CD8-positive, alpha-beta memory T cell (primary cell): ENCODE measurements around the gene A1BG. TPM values are rescaled to one million over a fixed set of nuclear protein-coding genes. Genes with fewer than 3 reads are reported as not detected.

Experiments
- CTCF ChIA-PET: fragments of 350-600 bp; sonication (Branson Sonifier 250); formaldehyde crosslinking; loops from one replicate; lab custom pipeline; 2021; ENCODE audit warnings: antibody characterized with exemption; lab: Charles Lee
- POLR2A ChIA-PET: fragments of 350-600 bp; sonication (Branson Sonifier 250); formaldehyde crosslinking; loops from one replicate; lab custom pipeline; 2021; ENCODE audit warnings: antibody characterized with exemption; lab: Charles Lee
- DNase-seq, 5 donors: peaks; one replicate each; pipeline versions ENCODE4 v3.0.0 to v3.0.0-alpha.2; 2020 to 2022; ENCODE audit warnings: mixed read lengths in 1 of 5
- H3K27ac ChIP-seq: one replicate; pipeline ENCODE4 v1.7.0; 2013; ENCODE audit warnings: low read depth, mild to moderate bottlenecking, low read length, moderate library complexity
- H3K27me3 ChIP-seq: 2 replicates; pipeline ENCODE4 v1.7.0; 2013; ENCODE audit warnings: low read length, mild to moderate bottlenecking; ENCODE audit not compliant: insufficient read depth, poor library complexity, severe bottlenecking
- H3K36me3 ChIP-seq: 2 replicates; pipeline ENCODE4 v1.7.0; 2013; ENCODE audit warnings: mild to moderate bottlenecking, low read length, moderate library complexity; ENCODE audit not compliant: insufficient read depth
- H3K4me1 ChIP-seq: 2 replicates; pipeline ENCODE4 v1.7.0; 2013; ENCODE audit warnings: mild to moderate bottlenecking, low read length, moderate library complexity; ENCODE audit not compliant: insufficient read depth
- H3K4me3 ChIP-seq: 2 replicates; pipeline ENCODE4 v1.7.0; 2013; ENCODE audit warnings: mild to moderate bottlenecking, low read length
- H3K9me3 ChIP-seq: 2 replicates; pipeline ENCODE4 v1.7.0; 2013; ENCODE audit warnings: mild to moderate bottlenecking, low read length
- H3K27ac Mint-ChIP-seq, 8 donors: one replicate each; pipeline ENCODE4 v1.8.0; 2020 to 2021; ENCODE audit warnings: mixed read lengths in 8 of 8, mild to moderate bottlenecking in 6 of 8, inconsistent platforms in 3 of 8, moderate library complexity in 3 of 8
- H3K27me3 Mint-ChIP-seq, 2 donors: one replicate each; pipeline ENCODE4 v1.8.0; 2020 to 2021; ENCODE audit warnings: mixed read lengths in 2 of 2, mild to moderate bottlenecking in 1 of 2, moderate library complexity in 1 of 2
- H3K36me3 Mint-ChIP-seq, 3 donors: one replicate each; pipeline ENCODE4 v1.8.0; 2020 to 2021; ENCODE audit warnings: mixed read lengths in 3 of 3, inconsistent platforms in 1 of 3, mild to moderate bottlenecking in 1 of 3
- H3K4me1 Mint-ChIP-seq, 3 donors: one replicate each; pipeline ENCODE4 v1.8.0; 2020 to 2021; ENCODE audit warnings: mixed read lengths in 3 of 3, inconsistent platforms in 1 of 3, mild to moderate bottlenecking in 1 of 3
- H3K4me3 Mint-ChIP-seq, 7 donors: one replicate each; pipeline ENCODE4 v1.8.0; 2020 to 2021; ENCODE audit warnings: mixed read lengths in 7 of 7, mild to moderate bottlenecking in 6 of 7, moderate library complexity in 4 of 7, inconsistent platforms in 2 of 7
- H3K9me3 Mint-ChIP-seq, 5 donors: one replicate each; pipeline ENCODE4 v1.8.0; 2020 to 2022; ENCODE audit warnings: mixed read lengths in 5 of 5, mild to moderate bottlenecking in 3 of 5, moderate library complexity in 2 of 5, inconsistent platforms in 1 of 5
- polyA plus RNA-seq: library from polyadenylated mRNA; unstranded; fragments of 300-500 nt; fragmentation: Illumina TruSeq; gene quantifications from one replicate; pipeline ENCODE4 v1.2.3, GENCODE V29; 2021
- total RNA-seq, 2 experiments: library from RNA; stranded (reverse); gene quantifications; one replicate each; pipeline ENCODE4 v1.2.3, GENCODE V29; 2021

Gene A1BG
- total and polyA plus RNA-seq, 3 experiments from 2014 or later = 16.8 to 70.8 (median 18.1) TPM

GRCh38 chr19:58374200-58374599, 20.9 kb upstream of the A1BG start:
- Mint-ChIP-seq H3K9me3 (no peaks in the 10 kb centered on the region), H3K36me3 (no peaks in the 10 kb centered on the region), H3K27me3 (no peaks in the 10 kb centered on the region), H3K4me3 (peak overlapping the region in 1 of 7 donors; percentile 34), H3K4me1 (peaks cover 0 to 4% (median 0%) of the 10 kb centered on the region in 3 donors), H3K27ac (peak overlapping the region in 1 of 8 donors; percentile 67)
- no peak overlapping the region for H3K27ac ChIP-seq
- ChIA-PET CTCF (interaction anchor here (0.9 kb wide), 1 partner anchor 11 kb away, joined by 3 read pairs; the partner anchor contains the start of gene ZNF497), POLR2A (no interaction called here)
- no peaks in the 10 kb centered on the region for H3K36me3 ChIP-seq
- H3K4me3 ChIP-seq = no peak overlapping the region
- no peaks in the 10 kb centered on the region for H3K27me3 ChIP-seq
- DNase-seq = no peak
- H3K9me3 ChIP-seq = no peaks in the 10 kb centered on the region
- peaks cover under 1% of the 10 kb centered on the region for H3K4me1 ChIP-seq

- Histone ChIP-seq H3K27me3 (no peaks in the 10 kb centered on the region), H3K9me3 (no peaks in the 10 kb centered on the region), H3K4me1 (no peaks in the 10 kb centered on the region), H3K27ac (no peak overlapping the region), H3K36me3 (no peaks in the 10 kb centered on the region), H3K4me3 (no peak overlapping the region)
- ChIA-PET CTCF (interaction anchor here (1.1 kb wide), 1 partner anchor 9 kb away, joined by 4 read pairs; no protein-coding TSS in a partner anchor), POLR2A (no interaction called here)
- no peak for DNase-seq
- H3K4me3 Mint-ChIP-seq = no peak overlapping the region
- no peaks in the 10 kb centered on the region for H3K4me1 Mint-ChIP-seq
- H3K27ac Mint-ChIP-seq = no peak overlapping the region
- no peaks in the 10 kb centered on the region for H3K36me3 Mint-ChIP-seq
- H3K27me3 Mint-ChIP-seq = no peaks in the 10 kb centered on the region
- H3K9me3 Mint-ChIP-seq = no peaks in the 10 kb centered on the region
These were observed 19.2 kb upstream of the A1BG start for GRCh38 chr19:58372311-58373133.

GRCh38 chr19:58368561-58369360, 15.5 kb upstream of the A1BG start:
- Histone ChIP-seq H3K27me3 (no peaks in the 10 kb centered on the region), H3K4me3 (no peak overlapping the region), H3K9me3 (no peaks in the 10 kb centered on the region), H3K4me1 (no peaks in the 10 kb centered on the region), H3K27ac (no peak overlapping the region), H3K36me3 (no peaks in the 10 kb centered on the region)
- ChIA-PET POLR2A (no interaction called here), CTCF (no interaction called here)
- H3K9me3 Mint-ChIP-seq = no peaks in the 10 kb centered on the region
- DNase-seq = no peak
- no peaks in the 10 kb centered on the region for H3K4me1 Mint-ChIP-seq
- H3K27me3 Mint-ChIP-seq = no peaks in the 10 kb centered on the region
- H3K27ac Mint-ChIP-seq = no peak overlapping the region
- H3K4me3 Mint-ChIP-seq = no peak overlapping the region
- H3K36me3 Mint-ChIP-seq = no peaks in the 10 kb centered on the region

GRCh38 chr19:58367698-58368454, 14.6 kb upstream of the A1BG start:
- no peak overlapping the region for H3K4me3 ChIP-seq
- Mint-ChIP-seq H3K4me1 (peaks cover 0 to 1% (median 1%) of the 10 kb centered on the region in 3 donors), H3K27ac (no peak overlapping the region), H3K9me3 (no peaks in the 10 kb centered on the region), H3K4me3 (no peak overlapping the region), H3K27me3 (no peaks in the 10 kb centered on the region), H3K36me3 (no peaks in the 10 kb centered on the region)
- no peak overlapping the region for H3K27ac ChIP-seq
- H3K4me1 ChIP-seq = no peaks in the 10 kb centered on the region
- POLR2A ChIA-PET = no interaction called here
- no peaks in the 10 kb centered on the region for H3K36me3 ChIP-seq
- no peaks in the 10 kb centered on the region for H3K9me3 ChIP-seq
- CTCF ChIA-PET = no interaction called here
- H3K27me3 ChIP-seq = no peaks in the 10 kb centered on the region
- no peak for DNase-seq

- H3K27me3 Mint-ChIP-seq = no peaks in the 10 kb centered on the region
These were observed 13.5 kb upstream of the A1BG start for GRCh38 chr19:58366585-58367430.

GRCh38 chr19:58364146-58364545, 10.9 kb upstream of the A1BG start:
- Histone ChIP-seq H3K27ac (no peak overlapping the region), H3K36me3 (no peaks in the 10 kb centered on the region), H3K4me1 (peaks cover 5% of the 10 kb centered on the region), H3K4me3 (no peak overlapping the region), H3K9me3 (no peaks in the 10 kb centered on the region), H3K27me3 (no peaks in the 10 kb centered on the region)
- Mint-ChIP-seq H3K36me3 (peaks cover 0 to 6% (median 0%) of the 10 kb centered on the region in 3 donors), H3K4me3 (peak overlapping the region in 6 of 7 donors; percentile 11 to 69 (median 42)), H3K4me1 (peaks cover 6 to 12% (median 9%) of the 10 kb centered on the region in 3 donors), H3K27me3 (no peaks in the 10 kb centered on the region), H3K9me3 (no peaks in the 10 kb centered on the region), H3K27ac (no peak overlapping the region)
- ChIA-PET POLR2A (interaction anchor here (1.6 kb wide), 1 partner anchor 59 kb away, joined by 6 read pairs; the partner anchor contains the start of gene ERVK3-1), CTCF (interaction anchor here (1.6 to 1.9 kb wide), 3 partner anchors 9 to 38 kb away, joined by 4 to 6 read pairs (median 5); partner anchors contain the start of gene ZSCAN22)
- DNase-seq = no peak

More at GRCh38 chr19:58366585-58367430, 13.5 kb upstream of the A1BG start:
- no peak overlapping the region for H3K27ac ChIP-seq
- Mint-ChIP-seq H3K9me3 (no peaks in the 10 kb centered on the region), H3K36me3 (peaks cover 0 to 6% (median 0%) of the 10 kb centered on the region in 3 donors), H3K4me3 (no peak overlapping the region), H3K27ac (no peak overlapping the region), H3K4me1 (peaks cover 5 to 10% (median 8%) of the 10 kb centered on the region in 3 donors)
- H3K36me3 ChIP-seq = no peaks in the 10 kb centered on the region
- H3K27me3 ChIP-seq = no peaks in the 10 kb centered on the region
- DNase-seq = no peak
- POLR2A ChIA-PET = no interaction called here
- H3K9me3 ChIP-seq = no peaks in the 10 kb centered on the region
- H3K4me1 ChIP-seq = peaks cover 2% of the 10 kb centered on the region
- CTCF ChIA-PET = no interaction called here
- H3K4me3 ChIP-seq = no peak overlapping the region
